GM19324 (cell line): ENCODE data around the gene PLS1.
A peak's percentile ranks its signal among the peaks of the same experiment; 100 is the strongest.
"Not testable (repeated sequence)": the region's sequence is repeated elsewhere in the genome, so short reads cannot be mapped to it uniquely, and the experiment has no call there.

Source experiments
- ATAC-seq: cut with Tn5 transposase; IDR thresholded peaks from one replicate; pipeline ENCODE4 v1.9.1; 2021; ENCODE audit warnings: mild to moderate bottlenecking, moderate library complexity; ENCODE audit not compliant: unreplicated experiment, low FRiP score

Gene PLS1, protein sequence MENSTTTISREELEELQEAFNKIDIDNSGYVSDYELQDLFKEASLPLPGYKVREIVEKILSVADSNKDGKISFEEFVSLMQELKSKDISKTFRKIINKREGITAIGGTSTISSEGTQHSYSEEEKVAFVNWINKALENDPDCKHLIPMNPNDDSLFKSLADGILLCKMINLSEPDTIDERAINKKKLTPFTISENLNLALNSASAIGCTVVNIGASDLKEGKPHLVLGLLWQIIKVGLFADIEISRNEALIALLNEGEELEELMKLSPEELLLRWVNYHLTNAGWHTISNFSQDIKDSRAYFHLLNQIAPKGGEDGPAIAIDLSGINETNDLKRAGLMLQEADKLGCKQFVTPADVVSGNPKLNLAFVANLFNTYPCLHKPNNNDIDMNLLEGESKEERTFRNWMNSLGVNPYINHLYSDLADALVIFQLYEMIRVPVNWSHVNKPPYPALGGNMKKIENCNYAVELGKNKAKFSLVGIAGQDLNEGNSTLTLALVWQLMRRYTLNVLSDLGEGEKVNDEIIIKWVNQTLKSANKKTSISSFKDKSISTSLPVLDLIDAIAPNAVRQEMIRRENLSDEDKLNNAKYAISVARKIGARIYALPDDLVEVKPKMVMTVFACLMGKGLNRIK

DNA sequence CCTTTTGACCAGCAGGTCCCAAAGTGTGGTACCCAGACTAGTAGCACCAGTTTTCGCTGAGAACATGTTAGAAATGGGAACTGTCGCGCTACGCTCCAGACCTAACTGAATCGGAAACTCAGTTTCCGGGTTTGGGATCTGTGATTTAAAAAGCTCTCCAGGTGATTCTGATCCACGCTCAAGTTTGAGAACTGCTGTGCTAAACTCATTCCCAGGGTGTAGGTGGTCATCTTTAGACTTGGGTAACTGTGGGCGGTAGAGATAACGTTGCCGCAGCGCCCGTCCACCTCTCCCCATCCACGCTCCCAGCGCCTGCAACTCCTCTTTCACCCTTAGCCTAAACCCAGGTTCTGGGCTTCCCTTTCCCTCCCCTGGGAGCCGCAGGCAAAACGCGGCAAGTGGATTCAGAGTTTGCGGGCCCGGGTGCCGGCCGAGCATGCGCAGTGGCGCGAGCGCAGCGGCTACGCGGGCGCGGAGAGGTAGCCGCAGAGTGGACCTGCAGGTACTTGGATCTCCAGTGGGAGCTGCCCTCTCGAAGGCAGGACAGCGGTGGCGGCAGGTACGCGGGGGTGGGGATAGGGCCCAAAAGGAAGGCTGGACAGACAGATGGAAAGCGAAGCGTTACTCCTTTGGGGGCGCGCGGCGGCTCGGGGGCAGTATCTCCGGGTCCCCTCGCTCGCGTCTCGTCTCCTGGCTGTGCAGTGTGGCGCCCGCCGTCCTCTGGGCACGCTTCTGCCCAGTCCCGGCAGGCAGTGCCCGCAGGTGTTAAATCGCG, at the start of gene PLS1:
Gene PLS1, plus strand, starts transcription at position 443 of the 775 bp plus-strand sequence. CDS start 67,845 bp downstream, outside the sequence.
- ATAC-seq, result peak; percentile 89

DNA sequence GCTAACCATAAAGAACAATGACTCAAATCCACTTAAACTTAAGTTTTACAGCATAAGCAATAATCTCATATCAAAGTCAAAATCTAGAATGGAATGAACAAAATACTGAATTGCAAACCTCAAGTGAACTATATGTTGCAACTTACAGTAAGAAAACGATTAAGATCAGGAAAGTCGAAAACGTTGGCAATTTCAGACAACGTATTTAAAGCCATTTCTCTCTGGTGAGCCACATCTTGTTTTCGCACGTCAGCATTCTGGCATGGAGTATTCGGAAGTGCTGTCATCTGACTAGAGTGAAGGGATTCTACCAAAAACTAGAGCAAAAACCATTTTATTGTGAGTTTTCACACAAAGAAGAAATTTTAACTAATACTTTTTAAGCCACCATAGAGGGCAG, 46.2 kb upstream of the PLS1 start:
- no peak for ATAC-seq

DNA sequence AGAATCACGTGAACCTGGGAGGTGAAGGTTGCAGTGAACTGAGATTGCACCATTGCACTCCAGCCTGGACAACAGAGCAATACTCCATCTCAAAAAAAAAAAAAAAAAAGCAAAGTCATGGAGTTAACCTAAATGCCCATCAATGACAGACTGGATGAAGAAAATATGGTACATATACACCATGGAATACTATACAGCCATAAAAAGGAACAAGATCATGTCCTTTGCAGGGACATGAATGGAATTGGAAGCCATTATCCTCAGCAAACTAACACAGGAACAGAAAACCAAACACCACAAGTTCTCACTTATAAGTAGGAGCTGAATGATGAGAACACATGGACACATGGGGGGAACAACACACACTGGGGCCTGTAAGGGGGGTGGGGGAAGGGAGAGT, 43.6 kb upstream of the PLS1 start:
- not testable (repeated sequence) for ATAC-seq

DNA sequence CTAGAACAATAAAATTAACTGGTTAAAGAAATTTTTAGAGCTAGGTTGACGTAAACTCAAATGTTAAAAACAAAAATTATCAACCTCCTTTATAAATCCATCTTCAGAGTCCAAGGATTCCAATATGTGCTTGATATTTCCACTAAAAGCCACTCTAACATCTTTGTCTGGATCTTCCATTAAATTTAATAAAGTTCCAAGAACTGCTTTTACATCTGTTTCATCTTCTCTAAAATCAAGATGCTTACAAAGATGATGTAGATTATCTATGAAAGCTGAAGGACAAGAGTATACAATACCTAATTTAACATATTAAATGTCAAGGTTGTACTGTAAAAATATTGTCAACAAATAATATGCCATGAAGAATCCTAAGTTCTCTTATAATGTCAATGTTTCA, 42.5 kb upstream of the PLS1 start:
- no peak for ATAC-seq

DNA sequence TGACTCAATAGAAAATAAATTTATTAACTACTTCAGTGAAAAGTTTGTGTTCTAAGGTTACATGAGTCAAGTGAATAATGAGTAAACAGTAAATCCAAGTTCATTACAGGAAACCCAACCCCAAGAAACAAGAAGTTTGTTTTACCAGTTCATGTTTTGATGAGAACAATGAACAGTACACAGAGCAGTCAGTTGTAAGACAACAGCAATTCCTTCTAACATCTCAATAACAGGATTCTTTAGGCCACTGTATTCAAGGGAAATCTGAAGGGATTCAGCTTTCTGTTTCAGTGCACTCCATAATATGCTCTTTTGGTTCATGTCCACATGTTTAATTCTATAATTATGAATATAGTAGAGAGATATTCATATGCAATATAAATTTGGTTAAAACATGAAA, 36.1 kb upstream of the PLS1 start:
- ATAC-seq, result no peak

DNA sequence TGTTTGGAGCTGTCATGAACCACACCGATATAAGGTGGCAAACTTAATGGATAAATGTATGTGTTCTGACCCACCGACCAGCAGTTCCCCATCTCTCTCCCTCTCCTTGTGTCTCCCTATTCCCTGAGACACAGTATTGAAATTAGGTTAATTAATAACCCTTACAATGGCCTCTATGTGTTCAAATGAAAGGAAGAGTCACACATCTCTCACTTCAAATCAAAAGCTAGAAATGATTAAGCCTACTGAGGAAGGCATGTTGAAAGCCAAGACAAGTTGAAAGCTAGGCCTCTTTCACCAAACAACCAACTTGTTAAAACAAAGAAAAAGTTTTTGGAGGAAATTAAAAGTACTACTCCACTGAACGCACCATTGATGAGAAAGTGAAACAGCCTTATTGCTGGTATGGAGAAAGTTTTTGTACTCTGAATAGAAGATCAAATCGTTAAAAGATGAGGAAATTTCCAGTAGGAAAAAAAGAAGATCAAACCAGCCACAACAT, 32.6 kb upstream of the PLS1 start:
- no peak for ATAC-seq

DNA sequence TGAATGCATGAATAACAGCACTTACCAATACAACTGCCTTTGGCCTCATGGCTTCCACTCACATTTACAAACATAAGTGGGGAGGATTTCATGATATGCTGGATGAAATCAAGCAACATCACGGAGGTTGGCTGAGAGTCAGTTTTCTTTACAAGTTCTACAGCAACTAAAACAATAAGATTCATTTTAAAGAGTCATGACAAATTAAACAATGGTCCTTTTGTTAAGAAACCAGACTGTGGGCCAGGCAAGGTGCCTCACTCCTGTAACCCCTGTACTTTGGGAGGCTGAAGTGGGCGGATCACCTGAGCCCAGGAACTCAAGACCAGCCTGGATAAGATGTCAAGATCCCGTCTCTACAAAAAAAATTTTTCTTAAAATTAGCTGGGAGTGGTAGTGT, 30.1 kb upstream of the PLS1 start:
- no peak for ATAC-seq

DNA sequence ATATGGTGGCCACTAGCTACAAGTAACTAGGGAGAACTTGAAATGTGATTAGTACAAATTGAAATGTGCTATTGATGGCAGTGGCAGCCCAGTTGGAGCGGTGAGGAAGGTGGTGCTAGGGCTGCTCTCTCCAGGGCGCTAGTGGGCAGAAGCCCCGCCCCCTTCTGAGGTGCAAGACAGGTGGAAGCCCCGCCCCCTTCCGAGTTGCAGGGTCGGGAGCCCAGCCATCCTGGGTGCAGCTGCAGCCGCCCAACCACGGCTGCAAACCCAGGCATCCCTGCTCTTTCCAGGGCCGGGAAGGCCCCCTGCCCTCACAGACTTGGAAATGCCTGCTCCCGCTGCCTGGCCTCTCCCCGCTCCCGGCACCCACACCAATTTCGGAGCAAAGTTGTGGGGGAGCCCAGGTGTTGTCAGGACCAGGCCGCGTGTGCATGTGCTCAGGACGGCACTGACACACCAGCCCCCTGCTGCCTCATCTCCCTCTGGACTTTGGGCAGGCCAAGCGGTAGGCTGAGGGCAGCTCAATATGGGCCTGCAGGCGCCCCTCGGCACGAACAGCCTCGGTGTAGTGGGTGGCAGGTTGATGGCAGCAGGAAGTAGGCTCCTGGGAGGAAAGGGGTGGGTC, 27.7 kb upstream of the PLS1 start:
- no peak for ATAC-seq

DNA sequence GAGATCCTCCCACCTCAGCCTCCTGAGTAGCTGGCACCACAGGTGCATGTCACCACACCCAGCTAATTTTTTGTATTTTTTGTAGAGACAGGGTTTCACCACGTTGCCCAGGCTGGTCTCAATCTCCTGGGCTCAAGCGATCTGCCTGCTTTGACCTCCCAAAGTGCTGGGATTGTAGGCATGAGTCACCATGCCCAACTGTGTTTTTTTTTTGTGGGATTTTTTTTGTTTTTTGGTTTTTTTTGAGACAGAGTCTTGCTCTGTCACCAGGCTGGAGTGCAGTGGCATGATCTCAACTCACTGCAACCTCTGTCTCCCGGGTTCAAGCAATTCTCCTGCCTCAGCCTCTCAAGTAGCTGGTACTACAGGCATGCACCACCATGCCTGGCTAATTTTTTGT, 26.8 kb upstream of the PLS1 start:
- not testable (repeated sequence) for ATAC-seq

DNA sequence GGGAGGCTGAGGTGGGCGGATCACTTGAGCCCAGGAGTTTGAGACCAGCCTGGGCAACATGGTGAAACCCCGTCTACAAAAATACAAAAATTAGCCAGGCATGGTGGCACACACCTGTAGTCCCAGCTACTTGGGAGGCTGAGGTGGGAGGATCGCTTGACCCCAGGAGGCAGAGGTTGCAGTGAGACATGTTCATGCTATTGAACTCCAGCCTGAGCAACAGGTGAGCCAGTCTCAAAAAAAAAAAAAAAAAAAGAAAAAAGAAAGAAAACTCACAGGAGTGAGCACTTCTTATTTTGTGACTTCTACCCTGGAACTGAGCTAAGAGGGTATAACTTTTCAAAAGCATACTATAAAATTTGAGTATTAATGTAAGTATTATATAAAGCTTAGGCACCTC, 22.0 kb upstream of the PLS1 start:
- not testable (repeated sequence) for ATAC-seq

DNA sequence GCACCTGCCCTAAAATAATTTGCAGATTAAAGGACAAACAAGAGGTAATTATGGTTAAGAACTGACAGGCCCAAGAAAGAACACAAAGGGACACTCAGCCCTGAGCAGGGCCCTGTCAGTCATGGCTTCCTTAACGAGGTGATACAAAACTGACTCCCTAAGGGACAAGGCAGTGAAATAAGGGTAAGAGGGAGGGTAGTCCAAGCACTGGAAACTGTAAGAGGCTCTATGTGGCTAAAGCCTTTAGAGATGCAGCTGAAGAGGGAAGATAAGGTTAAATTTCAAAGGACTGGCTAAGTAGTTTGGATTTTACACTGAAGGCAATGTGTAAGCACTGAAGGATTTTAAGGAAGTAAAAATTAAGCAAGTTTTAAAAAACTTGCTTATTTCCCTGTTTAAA, 21.5 kb upstream of the PLS1 start:
- no peak for ATAC-seq

DNA sequence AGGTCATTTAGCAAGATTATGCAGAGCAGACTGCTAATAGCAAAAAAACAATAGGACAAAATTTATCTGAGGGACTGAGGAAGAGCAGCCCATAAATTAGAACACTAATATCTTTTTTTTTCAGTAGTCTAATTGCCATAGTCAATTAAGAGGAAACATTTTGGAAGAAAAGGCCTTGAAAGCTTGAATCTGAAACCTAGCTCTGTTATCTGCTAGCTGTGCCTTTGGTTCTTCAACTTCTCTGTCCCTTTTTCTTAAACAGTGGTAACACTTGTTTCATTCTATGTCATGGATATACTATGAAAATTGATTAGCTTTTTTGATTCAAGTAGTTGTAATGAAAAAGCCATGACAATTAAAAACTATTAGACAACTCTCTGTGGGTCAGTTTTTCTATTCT, 19.4 kb upstream of the PLS1 start:
- no peak for ATAC-seq

DNA sequence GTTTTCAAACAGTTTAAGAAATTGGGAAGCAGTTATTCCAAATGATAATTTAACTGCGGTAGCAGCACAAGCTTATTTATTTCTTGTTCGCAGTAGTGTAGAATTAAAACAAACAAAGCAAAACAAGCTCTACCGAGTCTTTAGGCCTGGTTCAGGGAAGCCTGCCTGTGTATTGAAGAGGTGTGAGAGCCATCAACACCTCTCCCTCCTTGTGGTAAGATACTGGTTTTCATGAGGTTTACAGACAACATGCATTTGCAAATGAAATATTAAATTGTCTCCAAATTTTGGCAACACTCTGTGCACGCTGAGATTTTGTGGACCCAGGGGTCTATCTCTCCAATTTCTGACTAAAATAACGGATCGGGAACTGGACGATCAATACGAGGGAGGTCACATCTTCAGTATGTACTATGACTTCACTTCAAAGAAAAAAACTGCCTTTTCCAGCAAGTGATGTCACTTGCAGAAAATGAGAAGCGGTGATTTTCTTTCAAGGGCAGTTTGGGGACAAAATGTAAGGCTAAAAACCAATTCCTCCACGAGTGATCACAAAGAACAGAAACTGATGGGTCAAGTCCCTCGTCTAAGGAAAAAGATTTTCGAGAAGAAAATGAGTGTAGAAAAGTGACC, 18.4 kb upstream of the PLS1 start:
- no peak for ATAC-seq

DNA sequence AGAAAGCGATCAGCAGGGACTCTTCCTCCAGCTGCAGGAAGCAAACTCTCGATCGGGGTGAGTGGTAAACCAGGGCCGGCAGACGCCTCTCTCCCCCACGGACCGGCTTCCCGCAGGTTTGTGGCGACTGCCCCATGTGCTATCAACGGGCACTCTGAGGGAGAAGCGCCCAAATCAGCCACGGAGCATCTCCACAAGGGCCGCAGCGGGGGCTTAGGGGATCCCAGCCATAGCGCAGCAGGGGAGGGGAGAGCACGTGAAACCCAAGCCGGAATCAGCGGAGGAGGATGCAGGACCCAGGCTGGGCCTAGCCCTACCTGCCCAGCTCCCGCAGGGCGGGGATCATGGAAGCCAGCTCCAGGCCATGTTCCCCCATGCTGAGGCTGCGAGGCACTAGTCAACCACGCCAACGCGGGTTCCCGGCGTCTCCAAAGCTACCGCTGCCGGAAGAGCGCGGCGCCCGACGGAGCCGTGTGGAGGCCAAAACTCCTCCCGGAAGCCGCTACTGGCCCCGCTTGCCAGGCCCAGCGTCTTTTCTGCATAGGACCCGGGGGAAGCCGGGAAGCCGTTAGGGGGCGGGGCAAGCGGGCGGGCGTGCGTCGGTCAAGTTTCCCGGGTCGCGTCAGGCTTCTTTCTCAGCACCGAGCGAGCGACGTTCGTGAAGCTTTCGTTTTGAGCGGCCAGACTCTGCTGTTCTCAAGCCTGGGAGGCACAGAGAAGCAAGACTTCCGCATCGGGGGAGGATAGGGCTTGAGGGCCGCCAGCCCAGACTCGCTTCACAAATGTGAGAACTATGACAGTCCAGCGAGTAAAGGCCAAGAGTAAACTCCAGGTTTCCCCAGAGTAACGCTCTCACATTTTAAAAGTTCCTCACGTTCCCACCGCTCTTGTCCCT, 17.6 kb upstream of the PLS1 start, which contains the start of gene ATR:
Gene ATR, minus strand, starts transcription at position 405 of the 895 bp plus-strand sequence. Its CDS starts 29 bp downstream, at position 376.
- peak; percentile 95 for ATAC-seq

DNA sequence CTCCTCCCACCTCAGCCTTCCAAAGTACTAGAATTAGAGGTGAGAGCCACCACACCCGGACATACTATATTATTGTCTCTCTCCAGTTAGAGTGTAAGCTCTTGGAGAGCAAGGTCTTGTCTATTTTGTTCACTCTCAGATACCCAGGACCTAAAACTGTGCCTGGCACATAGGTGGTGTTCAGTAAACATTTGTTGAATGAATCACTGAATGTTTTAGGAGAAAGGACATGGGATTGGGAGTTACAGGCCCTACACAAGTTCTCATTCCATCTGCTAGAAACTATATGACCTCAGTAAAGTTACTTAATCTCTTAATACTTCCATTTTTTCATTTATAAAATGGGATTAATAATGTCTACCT, 16.2 kb upstream of the PLS1 start:
- no peak for ATAC-seq

DNA sequence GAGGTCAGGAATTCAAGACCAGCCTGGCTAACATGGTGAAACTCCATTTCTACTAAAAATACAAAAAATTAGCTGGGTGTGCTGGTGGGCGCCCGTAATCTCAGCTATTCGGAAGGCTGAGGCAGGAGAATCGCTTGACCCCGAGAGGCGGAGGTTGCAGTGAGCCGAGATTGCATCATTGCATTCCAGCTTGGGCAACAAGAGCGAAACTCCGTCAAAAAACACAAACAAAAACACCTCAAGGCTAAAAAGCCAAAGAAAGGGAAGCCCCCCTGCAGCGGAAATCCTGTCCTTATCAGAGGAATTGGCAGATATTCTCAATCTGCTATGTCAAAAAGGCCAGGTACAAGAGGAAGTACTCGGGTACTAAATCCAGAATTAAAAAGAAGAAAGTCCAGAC, 15.1 kb upstream of the PLS1 start:
- ATAC-seq, result not testable (repeated sequence)

DNA sequence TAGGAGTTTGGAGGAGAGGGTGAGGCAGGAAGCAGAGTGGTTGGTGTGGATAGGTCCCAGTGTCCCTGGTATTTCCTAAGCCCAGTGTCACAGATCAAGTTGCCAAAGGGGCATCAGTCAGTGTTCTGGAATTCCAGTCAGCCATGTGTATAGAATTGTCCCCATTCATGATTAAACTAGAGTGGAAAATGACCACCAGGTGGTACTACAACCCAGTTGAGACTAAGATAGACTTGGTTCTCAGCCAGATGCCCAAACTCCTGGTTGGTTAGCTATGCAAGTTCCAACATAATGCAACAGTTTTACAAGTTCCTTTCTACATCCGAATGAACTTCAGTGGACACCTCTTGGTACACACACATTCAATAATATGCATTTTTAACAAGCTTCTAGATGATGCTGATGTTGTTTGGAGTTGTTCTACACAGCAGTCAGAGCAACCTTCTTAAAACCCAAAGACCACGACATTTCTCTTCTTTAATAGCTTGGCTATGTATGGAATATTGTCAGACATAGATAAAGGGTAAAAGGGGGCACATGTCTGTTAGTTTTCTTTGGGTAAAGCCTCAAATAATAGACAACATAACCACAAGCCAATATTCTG, 9.3 kb upstream of the PLS1 start:
- ATAC-seq, result no peak

DNA sequence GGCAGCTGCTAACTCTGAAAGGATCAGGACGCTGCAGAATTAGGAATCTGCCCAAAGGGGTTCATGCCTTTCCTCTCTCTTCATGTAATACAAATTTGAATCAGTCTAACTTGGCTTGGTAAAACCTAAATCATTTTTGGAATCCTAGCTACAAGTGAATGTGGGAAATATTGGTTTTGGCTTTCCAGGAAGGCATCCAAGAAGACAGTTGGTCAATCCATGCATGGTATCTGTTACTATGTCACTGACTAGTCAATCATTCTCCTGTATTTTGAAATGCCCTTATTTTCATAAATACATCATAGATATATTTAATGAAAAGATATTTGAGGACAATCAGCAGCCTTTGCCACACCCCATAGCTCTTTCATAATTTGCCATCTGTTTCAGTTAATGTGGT, 7.5 kb upstream of the PLS1 start:
- no peak for ATAC-seq

DNA sequence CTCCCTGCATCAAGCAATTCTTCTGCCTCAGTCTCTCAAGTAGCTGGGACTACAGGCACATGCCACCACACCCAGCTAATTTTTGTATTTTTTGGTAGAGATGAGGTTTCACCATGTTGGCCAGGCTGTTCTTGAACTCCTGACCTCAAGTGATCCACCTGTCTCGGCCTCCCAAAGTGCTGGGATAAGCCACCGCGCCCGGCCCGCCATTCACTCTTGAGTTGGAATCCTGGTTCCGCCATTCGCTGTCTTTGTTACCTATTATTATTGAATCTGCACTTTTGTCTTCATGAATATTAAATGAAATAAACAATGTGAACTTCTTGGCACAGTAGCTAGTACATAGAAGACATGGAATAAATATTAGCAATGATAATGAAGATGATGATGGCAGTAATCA, 3.9 kb upstream of the PLS1 start:
- ATAC-seq, result not testable (repeated sequence)
